IPS DF 6.9 (cell line): ENCODE results near the gene METTL4.

Source experiments
- DNase-seq: peaks from one replicate; pipeline ENCODE4 v3.0.0-alpha.2; 2013; ENCODE audit warnings: low read depth, low spot score
- H3K27ac ChIP-seq: one replicate; pipeline ENCODE4 v1.5.1; 2013; ENCODE audit warnings: low read length, control low read depth
- H3K27me3 ChIP-seq: 2 replicates; pipeline ENCODE4 v1.6.1; 2013; ENCODE audit warnings: mild to moderate bottlenecking, low read length; ENCODE audit not compliant: control insufficient read depth, insufficient read depth
- H3K36me3 ChIP-seq: 2 replicates; pipeline ENCODE4 v1.6.1; 2013; ENCODE audit warnings: low read length; ENCODE audit not compliant: control insufficient read depth, insufficient read depth
- H3K4me1 ChIP-seq: 2 replicates; pipeline ENCODE4 v1.6.1; 2013; ENCODE audit warnings: low read length; ENCODE audit not compliant: control insufficient read depth, insufficient read depth
- H3K4me3 ChIP-seq: 2 replicates; pipeline ENCODE4 v1.5.1; 2013; ENCODE audit warnings: mild to moderate bottlenecking, low read length
- H3K9me3 ChIP-seq: 2 replicates; pipeline ENCODE4 v1.6.1; 2013; ENCODE audit warnings: low read length, inconsistent platforms; ENCODE audit not compliant: control insufficient read depth, insufficient read depth
- WGBS: extraction: QIAGEN DNeasy Blood & Tissue Kit; methylation state at CpG from one replicate; pipeline ENCODE4 v1.1.7; 2013; ENCODE audit warnings: mixed read lengths, missing lambda C conversion rate; ENCODE audit not compliant: insufficient read length, insufficient coverage; 5-methylcytosine and 5-hydroxymethylcytosine counted together

The METTL4 gene

DNA sequence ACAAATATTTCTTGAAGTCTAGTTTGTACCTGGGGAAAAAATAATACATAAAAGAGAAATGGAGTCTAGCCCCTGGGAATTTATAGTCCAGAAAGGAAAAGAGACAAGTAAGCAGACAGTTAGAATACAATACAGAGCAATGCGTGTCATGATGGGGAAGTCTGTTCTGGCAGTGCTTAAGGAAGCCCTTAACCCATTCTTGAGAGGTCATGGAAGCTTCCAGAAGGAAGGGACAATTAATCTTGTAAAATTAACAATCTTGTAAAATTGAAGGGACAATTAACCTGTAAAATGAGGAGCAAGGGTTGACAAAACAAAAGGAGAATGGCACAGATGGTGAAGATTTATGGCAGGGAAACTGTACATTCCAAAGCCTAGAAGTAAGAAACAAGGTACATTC is 66.7 kb downstream of the METTL4 start:
- Histone ChIP-seq H3K9me3 (no peaks in the 10 kb centered on the region), H3K27me3 (no peaks in the 10 kb centered on the region), H3K27ac (no peak overlapping the region), H3K36me3 (no peaks in the 10 kb centered on the region), H3K4me1 (no peaks in the 10 kb centered on the region), H3K4me3 (no peak overlapping the region)
- no CpG with 5 or more reads among the region's 1 CpG for WGBS
- DNase-seq: no peak

DNA sequence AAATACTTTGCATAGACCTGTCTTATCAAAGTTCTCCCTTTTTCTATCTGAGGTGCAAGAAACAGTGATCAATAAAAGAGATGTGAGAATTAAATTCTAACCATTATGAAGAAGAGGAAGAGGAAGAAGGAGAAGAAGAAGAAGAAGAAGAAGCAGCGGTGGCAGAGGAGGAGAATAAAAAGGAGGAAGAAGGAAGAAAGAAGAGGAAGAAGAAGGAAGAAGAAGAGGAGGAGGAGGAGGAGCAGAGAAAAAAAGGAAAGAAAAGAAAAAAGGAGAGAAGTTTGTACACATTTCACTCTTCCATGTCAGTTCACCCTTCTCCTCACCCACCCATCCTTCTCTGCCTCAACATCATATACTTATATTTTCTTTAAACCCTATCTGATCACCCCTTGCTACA is 68.4 kb downstream of the METTL4 start:
- no peaks in the 10 kb centered on the region for H3K36me3 ChIP-seq
- no peak for DNase-seq
- no peaks in the 10 kb centered on the region for H3K9me3 ChIP-seq
- H3K27ac ChIP-seq: no peak overlapping the region
- no CpG with 5 or more reads among the region's 1 CpG for WGBS
- H3K4me1 ChIP-seq: no peaks in the 10 kb centered on the region
- no peaks in the 10 kb centered on the region for H3K27me3 ChIP-seq
- H3K4me3 ChIP-seq: no peak overlapping the region

DNA sequence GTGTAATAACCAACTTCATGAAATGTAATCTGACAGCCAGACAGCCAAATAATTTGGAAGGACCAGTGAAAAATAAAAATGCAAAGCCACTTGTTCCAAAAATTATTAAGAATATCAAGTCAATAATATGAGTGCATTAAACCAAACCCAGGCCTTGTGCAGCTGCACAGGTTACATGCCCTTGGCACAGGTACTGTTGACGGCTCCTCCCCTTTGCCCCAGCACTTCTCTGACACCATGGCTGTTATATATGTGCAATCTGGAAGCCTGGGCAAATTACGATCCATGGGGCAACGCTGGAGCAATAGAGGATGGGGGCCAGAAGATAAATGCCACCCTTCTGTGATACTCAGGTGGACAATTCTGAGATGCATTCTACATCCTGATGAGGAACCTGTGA is 68.9 kb downstream of the METTL4 start:
- H3K4me3 ChIP-seq: no peak overlapping the region
- no CpG with 5 or more reads among the region's 3 CpGs for WGBS
- H3K27ac ChIP-seq: no peak overlapping the region
- no peaks in the 10 kb centered on the region for H3K4me1 ChIP-seq
- DNase-seq: no peak
- H3K36me3 ChIP-seq: no peaks in the 10 kb centered on the region
- H3K27me3 ChIP-seq: no peaks in the 10 kb centered on the region
- no peaks in the 10 kb centered on the region for H3K9me3 ChIP-seq

DNA sequence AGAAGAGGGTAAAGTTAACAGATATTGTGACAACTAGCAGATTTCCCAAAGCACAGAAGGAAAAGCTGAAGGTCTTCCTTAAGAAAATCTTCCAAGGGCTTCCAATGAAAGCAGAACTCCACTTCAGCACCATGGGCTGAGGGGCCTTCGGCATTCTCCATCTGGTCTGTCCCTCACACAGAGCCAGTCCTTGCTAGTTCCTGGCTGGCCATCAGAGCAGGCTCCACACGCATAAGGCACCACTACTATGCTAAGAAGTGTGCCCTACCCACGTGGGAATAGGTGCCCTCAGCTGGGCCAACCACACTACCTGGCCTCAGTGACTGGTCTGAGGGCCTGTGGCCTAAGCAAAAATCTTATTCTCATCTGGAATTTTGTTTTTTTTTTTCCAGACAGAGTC is 73.5 kb downstream of the METTL4 start:
- Histone ChIP-seq H3K27me3 (no peaks in the 10 kb centered on the region), H3K36me3 (no peaks in the 10 kb centered on the region), H3K27ac (no peak overlapping the region), H3K4me1 (no peaks in the 10 kb centered on the region), H3K9me3 (no peaks in the 10 kb centered on the region), H3K4me3 (no peak overlapping the region)
- WGBS: no CpG with 5 or more reads among the region's 3 CpGs
- DNase-seq: no peak

DNA sequence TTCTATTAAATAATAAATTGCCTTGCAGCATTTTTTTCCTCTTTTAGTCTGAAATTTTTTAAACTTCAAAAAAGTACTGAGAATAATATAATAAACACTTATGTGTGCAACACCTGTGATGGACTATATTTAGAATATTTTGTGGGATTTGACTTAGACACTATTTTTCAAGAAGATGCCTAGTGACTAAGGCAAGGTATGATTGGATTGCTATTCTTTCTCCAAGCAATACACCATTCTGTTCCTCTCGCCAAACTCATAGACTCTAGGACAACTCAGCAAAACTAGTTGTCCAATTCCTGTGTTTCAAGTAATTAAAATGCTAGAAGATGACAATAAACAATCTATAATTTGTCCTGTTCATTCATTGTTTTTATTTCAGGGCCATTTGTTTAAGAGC is 75.9 kb downstream of the METTL4 start:
- Histone ChIP-seq H3K27ac (no peak overlapping the region), H3K4me1 (no peaks in the 10 kb centered on the region), H3K27me3 (no peaks in the 10 kb centered on the region), H3K4me3 (no peak overlapping the region), H3K36me3 (no peaks in the 10 kb centered on the region), H3K9me3 (no peaks in the 10 kb centered on the region)
- no peak for DNase-seq
- no CpG with 5 or more reads among the region's 1 CpG for WGBS

DNA sequence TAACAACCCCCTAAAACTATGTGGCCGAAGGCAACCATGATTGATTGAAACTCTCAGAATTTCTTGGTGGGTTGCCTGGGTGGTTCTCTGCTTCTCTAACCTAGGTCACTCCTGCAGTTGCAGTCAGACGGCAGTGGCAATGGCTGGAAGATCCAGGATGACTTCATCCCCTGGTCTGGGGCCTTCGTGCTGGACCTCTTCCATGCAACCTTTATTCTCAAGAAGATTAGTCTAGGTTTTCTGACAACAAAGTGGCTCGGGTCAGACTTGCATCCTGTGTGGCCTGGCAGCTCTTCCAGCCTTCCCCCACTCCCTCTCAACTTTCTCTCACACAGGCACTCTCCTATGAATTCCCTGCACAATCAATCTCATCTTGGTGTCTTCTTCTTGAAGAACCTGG is 76.4 kb downstream of the METTL4 start:
- DNase-seq: no peak
- H3K36me3 ChIP-seq: no peaks in the 10 kb centered on the region
- H3K27ac ChIP-seq: no peak overlapping the region
- no CpG with 5 or more reads among the region's 4 CpGs for WGBS
- H3K27me3 ChIP-seq: no peaks in the 10 kb centered on the region
- H3K9me3 ChIP-seq: no peaks in the 10 kb centered on the region
- H3K4me1 ChIP-seq: no peaks in the 10 kb centered on the region
- no peak overlapping the region for H3K4me3 ChIP-seq
